Activated T-cell treated with anti-CD3 and anti-CD28 coated beads, Interleukin-2, amount 50 U/mL, for 24 hours (primary cell): Measurements from ENCODE around the gene ACACA.
"Not testable (repeated sequence)": the region's sequence is repeated elsewhere in the genome, so short reads cannot be mapped to it uniquely, and the experiment has no call there.

Source experiments
- DNase-seq: peaks from one replicate; pipeline ENCODE4 v3.0.0-alpha.2; 2020
- H3K27ac Mint-ChIP-seq: 2 replicates; pipeline ENCODE4 v1.8.0; 2020; ENCODE audit warnings: mild to moderate bottlenecking, mixed read lengths
- H3K27me3 Mint-ChIP-seq: 2 replicates; pipeline ENCODE4 v1.8.0; 2020; ENCODE audit warnings: mixed read lengths
- H3K36me3 Mint-ChIP-seq: 2 replicates; pipeline ENCODE4 v1.8.0; 2020; ENCODE audit warnings: low read depth, mixed read lengths
- H3K4me1 Mint-ChIP-seq: 2 replicates; pipeline ENCODE4 v1.8.0; 2020; ENCODE audit warnings: low read depth, mixed read lengths
- H3K4me3 Mint-ChIP-seq: 2 replicates; pipeline ENCODE4 v1.8.0; 2020; ENCODE audit warnings: mild to moderate bottlenecking, moderate library complexity, mixed read lengths
- H3K9me3 Mint-ChIP-seq: 2 replicates; pipeline ENCODE4 v1.8.0; 2020; ENCODE audit warnings: mixed read lengths

The ACACA gene

GRCh38 chr17:37384560-37385149, 22.0 kb downstream of the ACACA start:
- Mint-ChIP-seq H3K9me3 (no peaks in the 10 kb centered on the region), H3K36me3 (peaks cover 8% of the 10 kb centered on the region), H3K27ac (no peak overlapping the region), H3K4me3 (no peak overlapping the region), H3K4me1 (no peaks in the 10 kb centered on the region), H3K27me3 (no peaks in the 10 kb centered on the region)
- DNase-seq = no peak

DNA sequence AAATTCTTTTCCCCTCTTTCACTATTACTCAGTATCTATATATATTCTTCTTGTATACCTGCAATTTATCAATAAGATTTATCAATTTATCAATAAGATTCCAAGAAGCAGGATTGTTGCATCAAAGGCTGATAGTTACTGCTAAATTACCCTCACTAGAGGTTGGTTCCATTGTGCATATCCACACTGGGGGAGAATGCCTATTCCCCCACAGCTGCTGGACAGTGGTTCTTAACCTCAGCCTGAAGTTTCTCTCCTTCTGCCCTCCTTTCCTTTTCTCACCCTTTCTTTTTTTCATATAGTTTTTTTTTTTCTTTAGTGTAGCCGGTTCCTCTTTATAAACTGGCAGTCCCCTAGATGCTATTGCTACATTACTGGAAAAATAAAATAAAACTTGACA, 24.6 kb downstream of the ACACA start:
- no peaks in the 10 kb centered on the region for H3K4me1 Mint-ChIP-seq
- H3K4me3 Mint-ChIP-seq = no peak overlapping the region
- H3K27me3 Mint-ChIP-seq = no peaks in the 10 kb centered on the region
- DNase-seq = no peak
- no peaks in the 10 kb centered on the region for H3K9me3 Mint-ChIP-seq
- H3K36me3 Mint-ChIP-seq = no peaks in the 10 kb centered on the region
- no peak overlapping the region for H3K27ac Mint-ChIP-seq

DNA sequence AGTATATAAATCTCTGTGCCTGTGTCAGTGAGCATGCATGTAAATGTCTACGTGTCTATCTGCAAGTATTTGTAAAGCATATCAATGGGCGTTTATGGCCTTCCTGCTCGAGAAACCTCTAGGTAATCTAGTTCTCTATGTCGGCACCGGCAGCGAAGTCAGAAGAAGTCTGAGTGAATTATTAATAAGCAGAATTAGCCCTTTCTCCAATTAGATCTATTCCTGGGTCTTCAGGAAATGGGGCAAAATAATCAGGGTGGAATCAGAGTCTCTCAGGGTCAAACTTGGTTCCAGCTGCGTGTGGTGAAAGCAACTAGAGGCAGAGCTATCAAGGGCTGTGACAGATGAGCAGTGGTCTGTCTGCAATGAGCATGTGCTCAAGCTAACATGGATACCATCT, 30.9 kb downstream of the ACACA start, which contains the start of gene C17orf78:
Gene C17orf78, plus strand, starts transcription at position 280 of the 400 bp plus-strand sequence. Its CDS starts 108 bp downstream, at position 388.
- no peak for DNase-seq
- Mint-ChIP-seq H3K36me3 (no peaks in the 10 kb centered on the region), H3K4me1 (peaks cover 5% of the 10 kb centered on the region), H3K27ac (no peak within 1 kb of the TSS), H3K9me3 (no peaks in the 10 kb centered on the region), H3K4me3 (no peak within 1 kb of the TSS), H3K27me3 (no peaks in the 10 kb centered on the region)

DNA sequence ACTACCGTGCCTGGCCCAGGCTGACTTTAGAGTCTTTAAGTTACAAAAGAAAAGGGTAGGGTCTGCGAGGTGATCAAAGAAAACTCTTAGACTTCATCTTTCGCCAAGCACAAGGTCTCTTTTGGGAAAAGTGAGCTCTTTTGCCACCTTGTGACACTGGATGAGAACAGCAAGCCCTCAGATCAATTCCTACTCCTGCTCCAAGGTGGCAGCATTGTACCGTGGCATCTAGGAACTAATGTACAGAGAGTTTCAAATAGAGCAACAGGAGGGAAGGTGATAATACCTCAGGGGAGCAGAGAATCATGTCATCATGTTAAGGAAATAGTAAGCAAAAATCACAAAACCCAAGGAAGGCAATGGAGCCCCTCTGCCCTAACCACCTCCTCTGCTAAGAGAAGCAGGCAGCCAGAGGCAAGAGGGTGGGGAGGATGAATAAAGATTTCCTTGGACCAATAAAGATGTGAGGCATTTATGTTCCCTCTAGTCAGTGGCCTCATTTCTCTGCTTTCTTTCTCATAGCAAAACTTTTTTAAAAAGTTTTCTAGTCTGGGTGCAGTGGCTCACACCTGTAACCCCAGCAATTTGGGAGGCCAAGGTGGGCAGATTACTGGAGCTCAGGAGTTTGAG, 33.0 kb downstream of the ACACA start:
- H3K4me3 Mint-ChIP-seq = no peak overlapping the region
- no peaks in the 10 kb centered on the region for H3K36me3 Mint-ChIP-seq
- no peaks in the 10 kb centered on the region for H3K9me3 Mint-ChIP-seq
- H3K27me3 Mint-ChIP-seq = no peaks in the 10 kb centered on the region
- H3K27ac Mint-ChIP-seq = no peak overlapping the region
- DNase-seq = peak; percentile 68
- peaks cover 5% of the 10 kb centered on the region for H3K4me1 Mint-ChIP-seq

DNA sequence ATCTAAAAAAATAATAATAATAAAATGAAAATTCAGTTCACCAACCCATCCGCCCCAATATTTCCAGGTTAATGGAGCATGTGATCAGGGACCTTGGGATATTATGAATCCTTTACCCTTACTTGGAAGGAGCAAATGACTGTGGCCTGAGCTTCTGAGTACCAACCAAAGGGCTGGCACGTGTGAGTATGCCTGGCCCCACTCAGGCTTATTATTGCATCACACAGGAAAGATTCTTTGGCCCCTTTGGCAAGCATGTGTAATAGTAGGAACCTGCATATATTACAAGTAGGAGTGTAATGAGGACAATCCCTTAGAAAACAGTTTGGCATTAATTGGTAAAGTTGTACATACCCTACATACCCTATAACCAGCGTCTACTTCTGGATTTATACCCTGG, 38.1 kb downstream of the ACACA start:
- no peaks in the 10 kb centered on the region for H3K27me3 Mint-ChIP-seq
- no peak overlapping the region for H3K4me3 Mint-ChIP-seq
- no peak overlapping the region for H3K27ac Mint-ChIP-seq
- no peaks in the 10 kb centered on the region for H3K36me3 Mint-ChIP-seq
- H3K4me1 Mint-ChIP-seq = peaks cover 4% of the 10 kb centered on the region
- H3K9me3 Mint-ChIP-seq = no peaks in the 10 kb centered on the region
- no peak for DNase-seq

DNA sequence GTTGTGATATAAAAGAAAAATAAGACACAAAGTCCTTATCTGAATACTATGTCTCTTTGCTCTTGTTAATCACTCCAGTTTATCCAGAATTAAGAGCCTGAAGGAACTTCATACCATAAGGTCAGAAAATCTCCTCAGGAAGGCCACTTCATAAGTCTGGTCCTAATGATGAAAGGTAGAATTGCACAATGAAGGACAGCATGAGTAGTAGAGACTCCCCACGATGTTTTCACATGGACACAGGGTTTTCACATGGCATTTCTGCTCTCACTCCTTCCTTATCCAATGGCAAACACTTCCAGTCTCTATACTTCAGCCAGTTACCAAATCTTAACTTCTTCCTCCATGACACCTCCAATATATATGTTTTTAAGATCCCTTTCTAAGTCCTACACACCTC, 41.0 kb downstream of the ACACA start:
- no peaks in the 10 kb centered on the region for H3K4me1 Mint-ChIP-seq
- no peak overlapping the region for H3K4me3 Mint-ChIP-seq
- H3K27me3 Mint-ChIP-seq = no peaks in the 10 kb centered on the region
- H3K36me3 Mint-ChIP-seq = no peaks in the 10 kb centered on the region
- H3K27ac Mint-ChIP-seq = no peak overlapping the region
- no peak for DNase-seq
- H3K9me3 Mint-ChIP-seq = no peaks in the 10 kb centered on the region

GRCh38 chr17:37361543-37361942, 45.1 kb downstream of the ACACA start:
- peaks cover 25% of the 10 kb centered on the region for H3K4me1 Mint-ChIP-seq
- H3K4me3 Mint-ChIP-seq = no peak overlapping the region
- H3K9me3 Mint-ChIP-seq = no peaks in the 10 kb centered on the region
- no peaks in the 10 kb centered on the region for H3K27me3 Mint-ChIP-seq
- no peak overlapping the region for H3K27ac Mint-ChIP-seq
- DNase-seq = no peak
- H3K36me3 Mint-ChIP-seq = peaks cover 20% of the 10 kb centered on the region

DNA sequence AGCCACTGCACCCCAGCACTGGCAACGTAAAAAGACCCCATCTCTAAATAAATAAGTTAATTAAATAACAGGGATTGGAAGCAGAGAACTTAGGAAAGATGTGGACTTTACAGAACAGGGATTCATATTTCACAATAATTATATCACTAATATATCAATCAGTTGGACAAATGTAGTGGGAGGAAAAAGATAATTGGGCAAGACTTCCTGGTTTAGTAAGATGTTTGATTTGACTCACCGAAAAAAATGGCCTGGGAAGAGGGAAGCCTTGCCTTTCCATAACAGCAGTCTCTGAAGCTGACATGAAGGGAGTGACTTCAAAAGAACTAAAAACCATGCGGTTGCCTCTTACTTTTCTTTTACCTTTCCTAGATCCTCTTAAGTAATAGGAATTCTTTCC, 46.0 kb downstream of the ACACA start:
- peaks cover 25% of the 10 kb centered on the region for H3K4me1 Mint-ChIP-seq
- H3K4me3 Mint-ChIP-seq = no peak overlapping the region
- H3K9me3 Mint-ChIP-seq = no peaks in the 10 kb centered on the region
- no peak for DNase-seq
- peaks cover 22% of the 10 kb centered on the region for H3K36me3 Mint-ChIP-seq
- no peak overlapping the region for H3K27ac Mint-ChIP-seq
- H3K27me3 Mint-ChIP-seq = no peaks in the 10 kb centered on the region

DNA sequence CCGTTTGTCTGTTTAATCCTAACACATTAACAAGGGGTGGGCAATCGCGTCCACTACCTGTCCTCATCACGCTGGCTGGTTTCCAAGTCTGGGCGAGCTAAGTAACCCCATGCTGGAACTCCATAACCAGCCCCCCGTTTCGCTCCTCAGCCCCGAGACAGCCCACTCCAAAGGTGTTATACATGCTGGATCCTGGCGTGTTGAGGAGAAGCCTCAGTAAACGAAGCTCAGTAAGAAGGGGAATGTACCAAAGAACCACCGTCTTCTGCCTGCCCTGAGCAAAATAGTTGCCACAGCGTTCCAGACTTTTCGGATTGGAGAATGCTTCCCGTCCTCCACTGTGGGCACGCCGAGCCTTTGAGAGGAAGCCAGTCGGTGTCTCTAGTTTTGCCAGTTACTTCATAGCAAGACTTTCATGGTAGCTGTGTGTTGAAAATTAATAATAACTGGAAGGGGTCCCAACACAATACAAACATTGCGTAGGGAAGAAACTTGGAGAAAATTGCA, 46.9 kb downstream of the ACACA start:
- H3K36me3 Mint-ChIP-seq = peaks cover 22% of the 10 kb centered on the region
- peak overlapping the region; percentile 44 for H3K4me3 Mint-ChIP-seq
- DNase-seq = no peak
- peaks cover 25% of the 10 kb centered on the region for H3K4me1 Mint-ChIP-seq
- no peaks in the 10 kb centered on the region for H3K9me3 Mint-ChIP-seq
- no peaks in the 10 kb centered on the region for H3K27me3 Mint-ChIP-seq
- H3K27ac Mint-ChIP-seq = peak overlapping the region; percentile 72

- Mint-ChIP-seq H3K27me3 (no peaks in the 10 kb centered on the region), H3K4me1 (peaks cover 30% of the 10 kb centered on the region), H3K36me3 (peaks cover 29% of the 10 kb centered on the region), H3K9me3 (no peaks in the 10 kb centered on the region), H3K4me3 (peak overlapping the region; percentile 95), H3K27ac (peak overlapping the region; percentile 91)
- peak; percentile 93 for DNase-seq
Observed at GRCh38 chr17:37358830-37359681, 47.6 kb downstream of the ACACA start.

GRCh38 chr17:37358098-37358829, 48.4 kb downstream of the ACACA start:
- DNase-seq = peak; percentile 67
- no peaks in the 10 kb centered on the region for H3K9me3 Mint-ChIP-seq
- H3K36me3 Mint-ChIP-seq = peaks cover 33% of the 10 kb centered on the region
- H3K27ac Mint-ChIP-seq = peak overlapping the region; percentile 91
- H3K27me3 Mint-ChIP-seq = no peaks in the 10 kb centered on the region
- peaks cover 30% of the 10 kb centered on the region for H3K4me1 Mint-ChIP-seq
- H3K4me3 Mint-ChIP-seq = peak overlapping the region; percentile 95

GRCh38 chr17:37356796-37357569, 49.7 kb downstream of the ACACA start:
- H3K27ac Mint-ChIP-seq, DNase-seq, H3K9me3 Mint-ChIP-seq, H3K27me3 Mint-ChIP-seq: not testable (repeated sequence)
- Mint-ChIP-seq H3K36me3 (peaks cover 43% of the 10 kb centered on the region), H3K4me3 (peak overlapping the region; percentile 95), H3K4me1 (peaks cover 30% of the 10 kb centered on the region)

DNA sequence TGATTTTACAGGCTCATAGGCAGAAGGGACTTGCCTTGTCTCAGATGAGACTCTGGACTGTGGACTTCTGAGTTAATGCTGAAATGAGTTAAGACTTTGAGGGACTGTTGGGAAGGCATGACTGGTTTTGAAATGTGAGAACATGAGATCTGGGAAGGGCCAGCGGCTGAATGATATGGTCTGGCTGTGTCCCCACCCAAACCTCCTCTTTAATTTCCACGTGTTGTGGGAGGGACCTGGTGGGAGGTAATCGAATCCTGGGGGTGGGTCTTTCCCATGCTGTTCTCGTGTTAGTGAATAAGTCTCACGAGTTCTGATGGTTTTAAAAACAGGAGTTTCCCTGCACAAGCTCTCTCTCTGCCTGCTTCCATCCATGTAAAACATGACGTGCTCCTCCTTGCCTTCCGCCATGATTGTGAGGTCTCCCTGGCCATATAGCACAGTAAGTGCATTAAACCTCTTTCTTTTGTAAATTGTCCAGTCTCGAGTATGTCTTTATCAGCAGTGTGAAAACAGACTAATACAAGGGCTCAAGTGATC, 59.7 kb downstream of the ACACA start:
- H3K9me3 Mint-ChIP-seq, H3K27ac Mint-ChIP-seq, H3K4me3 Mint-ChIP-seq, H3K27me3 Mint-ChIP-seq, DNase-seq: not testable (repeated sequence)
- peaks cover 52% of the 10 kb centered on the region for H3K36me3 Mint-ChIP-seq
- peaks cover 19% of the 10 kb centered on the region for H3K4me1 Mint-ChIP-seq
